ENCODE measurements around the gene RNPEPL1. TPM values are rescaled to one million over a fixed set of nuclear protein-coding genes. Genes with fewer than 3 reads are reported as not detected.

RNPEPL1 gene
- total RNA-seq, 4 donors from 2014 or later: 57.3 to 135 (median 70.2) TPM

DNA sequence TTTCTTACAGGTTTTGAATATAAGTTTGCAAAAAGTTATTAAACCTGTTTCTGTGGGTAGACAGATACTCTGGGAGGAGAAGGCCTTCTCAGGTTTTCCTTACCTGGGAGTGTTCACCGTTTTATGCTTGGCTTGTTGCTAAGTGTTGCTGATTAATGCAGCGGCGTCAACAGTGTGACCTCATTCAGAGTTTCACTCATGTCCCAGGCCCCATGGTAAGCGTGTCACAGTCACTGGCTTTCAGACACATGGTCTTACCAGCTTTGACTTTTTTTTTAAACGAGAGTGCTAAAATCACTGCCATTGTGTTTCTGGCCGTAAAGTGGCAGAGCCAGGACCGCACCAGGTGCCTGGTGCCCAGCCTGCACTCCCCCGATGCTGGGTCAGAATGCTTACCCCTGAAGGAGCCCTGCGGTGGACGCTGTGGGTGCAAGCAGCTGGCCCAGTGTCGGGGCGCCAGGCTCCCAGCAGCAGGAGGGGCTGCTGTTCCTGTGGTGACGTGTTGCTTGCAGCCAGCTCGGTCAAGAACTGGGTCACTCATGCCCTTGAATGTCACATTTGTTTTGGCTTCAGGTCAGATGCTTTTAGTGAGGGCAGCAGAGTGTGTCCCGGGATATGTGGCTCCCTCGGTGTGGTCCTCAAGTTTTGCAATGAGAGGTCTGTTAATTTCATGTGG lies 21.7 kb downstream of the RNPEPL1 start:
- peaks cover 30 to 55% (median 47%) of the 10 kb centered on the region in 4 donors for H3K4me1 ChIP-seq

DNA sequence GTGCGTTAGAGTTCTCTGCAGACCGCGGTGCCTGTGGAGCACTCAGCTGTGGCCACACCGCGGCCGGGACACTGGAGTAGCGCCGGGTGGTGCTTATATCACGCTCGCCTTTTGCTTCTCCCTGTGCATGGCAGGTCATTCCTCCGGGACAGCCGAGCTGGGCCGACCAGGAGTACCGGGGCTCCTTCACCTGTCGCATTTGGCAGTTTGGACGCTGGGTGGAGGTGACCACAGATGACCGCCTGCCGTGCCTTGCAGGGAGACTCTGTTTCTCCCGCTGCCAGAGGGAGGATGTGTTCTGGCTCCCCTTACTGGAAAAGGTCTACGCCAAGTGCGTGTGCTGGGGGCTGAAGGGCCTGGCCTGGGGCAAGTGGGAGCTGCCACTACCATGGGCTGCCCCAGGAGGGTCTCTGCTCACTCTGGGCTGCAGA lies 22.4 kb downstream of the RNPEPL1 start:
- intact Hi-C loops (cut with DNase I): loop anchor here (5.0 kb wide), 1 partner anchor 33 kb away; the partner anchor contains the start of gene ANKMY1
- no peaks in the 10 kb centered on the region for H3K27me3 ChIP-seq
- TF ChIP-seq, protein P1, sequence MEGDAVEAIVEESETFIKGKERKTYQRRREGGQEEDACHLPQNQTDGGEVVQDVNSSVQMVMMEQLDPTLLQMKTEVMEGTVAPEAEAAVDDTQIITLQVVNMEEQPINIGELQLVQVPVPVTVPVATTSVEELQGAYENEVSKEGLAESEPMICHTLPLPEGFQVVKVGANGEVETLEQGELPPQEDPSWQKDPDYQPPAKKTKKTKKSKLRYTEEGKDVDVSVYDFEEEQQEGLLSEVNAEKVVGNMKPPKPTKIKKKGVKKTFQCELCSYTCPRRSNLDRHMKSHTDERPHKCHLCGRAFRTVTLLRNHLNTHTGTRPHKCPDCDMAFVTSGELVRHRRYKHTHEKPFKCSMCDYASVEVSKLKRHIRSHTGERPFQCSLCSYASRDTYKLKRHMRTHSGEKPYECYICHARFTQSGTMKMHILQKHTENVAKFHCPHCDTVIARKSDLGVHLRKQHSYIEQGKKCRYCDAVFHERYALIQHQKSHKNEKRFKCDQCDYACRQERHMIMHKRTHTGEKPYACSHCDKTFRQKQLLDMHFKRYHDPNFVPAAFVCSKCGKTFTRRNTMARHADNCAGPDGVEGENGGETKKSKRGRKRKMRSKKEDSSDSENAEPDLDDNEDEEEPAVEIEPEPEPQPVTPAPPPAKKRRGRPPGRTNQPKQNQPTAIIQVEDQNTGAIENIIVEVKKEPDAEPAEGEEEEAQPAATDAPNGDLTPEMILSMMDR (IDR thresholded peaks at IDR 0.05): no peak
- no peaks in the 10 kb centered on the region for H3K9me3 ChIP-seq
- H3K36me3 ChIP-seq: peaks cover 9 to 66% (median 52%) of the 10 kb centered on the region in 4 donors
- 93% methylated on average over 20 of the region's 21 CpGs for WGBS
- peaks cover 30 to 55% (median 47%) of the 10 kb centered on the region in 4 donors for H3K4me1 ChIP-seq
- H3K4me3 ChIP-seq: no peak overlapping the region
- no peak for DNase-seq (ENCODE audit: extremely low spot score)
- no peak overlapping the region for H3K27ac ChIP-seq (replicated peaks in 1 of 4)

More for the DNA sequence above, 21.7 kb downstream of the RNPEPL1 start:
- TF ChIP-seq POLR2A (IDR thresholded peaks at IDR 0.05; ENCODE audit: low read depth) (no peak), EP300 (IDR thresholded peaks at IDR 0.05) (no peak), POLR2AphosphoS5 (IDR thresholded peaks at IDR 0.05) (no peak)
- TF ChIP-seq, protein P1 (IDR thresholded peaks at IDR 0.05): no peak
- Histone ChIP-seq H3K4me3 (no peak overlapping the region), H3K27ac (replicated peaks in 1 of 4) (no peak overlapping the region), H3K36me3 (peaks cover 9 to 59% (median 49%) of the 10 kb centered on the region in 4 donors), H3K9me3 (no peaks in the 10 kb centered on the region), H3K27me3 (no peaks in the 10 kb centered on the region)
- DNase-seq (ENCODE audit: extremely low spot score): no peak
- intact Hi-C loops (cut with DNase I): loop anchor here (5.0 kb wide), 1 partner anchor 33 kb away; the partner anchor contains the start of gene ANKMY1
- WGBS: 79% methylated on average over 15 of the region's 16 CpGs

DNA sequence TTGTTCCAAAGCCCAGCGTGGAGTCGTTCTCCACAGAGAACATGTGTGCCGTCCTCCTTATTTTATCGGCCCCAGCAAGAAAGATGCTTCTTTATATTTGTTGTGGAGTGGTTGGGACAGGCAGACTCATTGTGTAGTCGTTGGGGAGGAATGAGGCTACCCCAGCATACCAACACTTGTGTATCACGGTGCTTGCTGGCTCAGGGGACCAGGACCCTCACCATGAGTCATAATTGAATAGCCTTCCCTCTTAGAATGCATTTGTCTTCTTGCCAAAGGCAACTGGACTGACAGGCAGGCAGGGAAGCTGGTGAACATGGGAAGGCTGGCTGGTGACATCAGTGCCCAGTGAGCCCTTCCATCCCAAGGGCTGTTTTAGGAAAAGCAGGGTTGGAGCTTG lies 22.9 kb downstream of the RNPEPL1 start:
- H3K36me3 ChIP-seq: peaks cover 9 to 72% (median 55%) of the 10 kb centered on the region in 4 donors
- H3K27me3 ChIP-seq: no peaks in the 10 kb centered on the region
- no peaks in the 10 kb centered on the region for H3K9me3 ChIP-seq
- TF ChIP-seq, protein P1 (IDR thresholded peaks at IDR 0.05): no peak
- no peak for TF ChIP-seq POLR2AphosphoS5 (IDR thresholded peaks at IDR 0.05)
- no peak for TF ChIP-seq POLR2A (IDR thresholded peaks at IDR 0.05; ENCODE audit: low read depth)
- TF ChIP-seq EP300 (IDR thresholded peaks at IDR 0.05): no peak
- intact Hi-C loops (cut with DNase I): loop anchor here (5.0 kb wide), 1 partner anchor 34 kb away; the partner anchor contains the start of gene ANKMY1
- 94% methylated on average over 6 of the region's 6 CpGs for WGBS
- DNase-seq (ENCODE audit: extremely low spot score): no peak
- H3K4me3 ChIP-seq: no peak overlapping the region
- peaks cover 33 to 58% (median 52%) of the 10 kb centered on the region in 4 donors for H3K4me1 ChIP-seq
- H3K27ac ChIP-seq (replicated peaks in 1 of 4): no peak overlapping the region

DNA sequence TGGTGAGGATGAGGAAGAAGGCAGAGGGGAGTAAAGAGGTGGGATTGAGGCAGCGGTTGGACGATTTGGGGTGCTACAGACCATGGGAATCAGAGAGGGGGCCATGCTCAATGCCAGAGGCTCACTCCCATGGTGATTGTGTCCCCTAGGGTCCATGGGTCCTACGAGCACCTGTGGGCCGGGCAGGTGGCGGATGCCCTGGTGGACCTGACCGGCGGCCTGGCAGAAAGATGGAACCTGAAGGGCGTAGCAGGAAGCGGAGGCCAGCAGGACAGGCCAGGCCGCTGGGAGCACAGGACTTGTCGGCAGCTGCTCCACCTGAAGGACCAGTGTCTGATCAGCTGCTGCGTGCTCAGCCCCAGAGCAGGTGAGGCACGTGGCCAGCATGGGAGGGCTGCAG lies 23.5 kb downstream of the RNPEPL1 start:
- WGBS: 95% methylated on average over 10 of the region's 13 CpGs
- Histone ChIP-seq H3K4me3 (no peak overlapping the region), H3K9me3 (no peaks in the 10 kb centered on the region), H3K4me1 (peaks cover 39 to 64% (median 56%) of the 10 kb centered on the region in 4 donors), H3K27me3 (no peaks in the 10 kb centered on the region), H3K27ac (replicated peaks in 1 of 4) (no peak overlapping the region), H3K36me3 (peaks cover 9 to 77% (median 58%) of the 10 kb centered on the region in 4 donors)
- TF ChIP-seq POLR2AphosphoS5 (IDR thresholded peaks at IDR 0.05) (no peak), EP300 (IDR thresholded peaks at IDR 0.05) (no peak), POLR2A (IDR thresholded peaks at IDR 0.05; ENCODE audit: low read depth) (no peak)
- TF ChIP-seq, protein P1 (IDR thresholded peaks at IDR 0.05): no peak
- no peak for DNase-seq (ENCODE audit: extremely low spot score)
- intact Hi-C loops (cut with DNase I): loop anchor here (5.0 kb wide), 1 partner anchor 34 kb away; the partner anchor contains the start of gene ANKMY1
